ENCODE data around the gene VPS13D.

The VPS13D gene

DNA sequence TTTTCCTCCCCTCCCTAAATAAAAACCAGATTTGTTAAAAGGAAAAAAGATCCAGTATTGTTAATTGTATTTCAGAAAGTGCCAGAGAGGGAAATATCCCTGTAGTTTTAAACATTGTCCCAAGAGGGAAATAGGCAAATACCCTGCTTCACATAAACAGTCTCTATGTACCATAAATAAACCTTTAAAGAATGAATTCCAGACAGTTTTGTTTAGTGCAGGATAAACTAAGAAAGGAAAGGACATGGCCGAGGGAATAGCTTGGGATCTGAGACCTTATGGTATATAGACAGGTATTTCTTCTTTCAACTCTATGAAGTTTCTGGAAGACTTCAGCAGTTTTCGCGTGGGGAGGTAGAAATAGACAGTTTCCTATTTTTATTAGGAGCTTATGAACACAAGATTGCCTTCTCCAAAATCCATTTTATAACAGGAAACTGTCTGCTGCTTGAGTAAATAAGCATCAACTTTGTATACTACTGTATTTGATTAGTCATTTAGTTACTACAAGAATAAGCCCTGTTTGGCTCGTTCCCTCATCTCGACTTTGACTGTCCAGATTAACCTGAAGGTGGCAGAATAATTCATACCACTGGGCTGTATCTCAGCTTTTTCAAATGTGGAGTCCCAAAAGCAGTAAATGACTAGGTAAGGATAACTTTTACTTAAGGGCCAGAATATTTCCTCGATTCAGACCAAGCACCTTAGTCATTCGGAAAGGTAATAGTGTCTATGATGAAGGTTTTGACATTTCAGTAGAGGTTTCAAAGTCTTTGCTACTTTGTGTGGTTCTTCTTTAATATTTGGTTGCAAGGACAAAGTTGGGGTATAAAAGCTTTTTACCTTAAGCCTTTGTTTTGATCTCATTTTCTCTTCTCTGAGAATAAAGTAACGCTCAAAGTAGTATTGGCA is 177.5 kb downstream of the VPS13D start:
- DNase-seq (ENCODE audit: low spot score): peak; percentile 24

DNA sequence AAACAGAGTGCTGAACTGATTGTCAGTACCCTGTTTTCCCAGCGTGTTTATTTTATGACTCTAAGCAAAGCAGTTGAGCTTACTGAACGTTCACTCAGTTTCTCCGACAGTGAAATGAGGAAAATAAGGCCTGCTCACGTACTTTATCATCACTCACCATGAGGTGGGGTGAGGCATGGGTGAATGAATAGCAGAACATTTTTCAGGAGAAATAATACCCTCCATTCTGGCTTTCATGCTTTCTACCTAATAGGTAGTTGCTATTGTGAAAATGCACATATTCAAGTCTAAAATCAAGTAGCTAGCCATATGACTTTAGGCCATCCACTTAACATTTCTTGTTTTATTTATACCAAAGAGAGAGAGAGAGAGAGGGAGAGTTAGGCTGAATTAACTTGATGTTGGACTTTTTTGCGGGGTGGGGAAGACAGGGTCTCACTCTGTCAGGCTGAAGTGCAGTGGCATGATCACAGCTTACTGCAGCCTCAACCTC is 178.2 kb downstream of the VPS13D start:
- no peak for DNase-seq (ENCODE audit: low spot score)

GRCh38 chr1:12408662-12409061 is 178.8 kb downstream of the VPS13D start:
- DNase-seq (ENCODE audit: low spot score): no peak

- DNase-seq (ENCODE audit: low spot score): no peak
Observed at GRCh38 chr1:12409681-12410080, 179.9 kb downstream of the VPS13D start.

GRCh38 chr1:12410351-12410750 is 180.5 kb downstream of the VPS13D start:
- no peak for DNase-seq (ENCODE audit: low spot score)

GRCh38 chr1:12411098-12411497 is 181.3 kb downstream of the VPS13D start:
- DNase-seq (ENCODE audit: low spot score): no peak

GRCh38 chr1:12411747-12412146 is 181.9 kb downstream of the VPS13D start:
- no peak for DNase-seq (ENCODE audit: low spot score)

DNA sequence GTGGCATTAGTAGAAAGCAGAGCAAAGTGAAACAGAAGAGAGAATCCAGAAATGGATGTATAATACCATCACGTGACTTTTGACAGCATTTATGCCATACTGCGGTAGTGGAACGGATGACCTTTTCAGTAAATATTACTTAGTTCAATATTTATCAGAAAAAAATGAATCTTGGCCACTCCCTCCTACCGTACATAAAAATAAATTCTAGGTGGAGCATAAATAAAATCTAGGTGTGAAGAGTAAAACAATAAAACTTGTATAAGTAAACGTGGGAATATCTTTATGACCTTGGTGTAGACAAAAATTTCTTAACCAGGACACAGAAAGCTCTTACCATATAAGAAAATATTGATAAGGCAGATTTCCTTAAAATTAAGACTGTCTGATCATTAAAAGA is 182.6 kb downstream of the VPS13D start:
- no peak for DNase-seq (ENCODE audit: low spot score)

GRCh38 chr1:12413664-12414410 is 184.0 kb downstream of the VPS13D start:
- no peak for DNase-seq (ENCODE audit: low spot score)

- no peak for DNase-seq (ENCODE audit: low spot score)
Observed at GRCh38 chr1:12414444-12415018, 184.7 kb downstream of the VPS13D start.

- no peak for DNase-seq (ENCODE audit: low spot score)
Observed at GRCh38 chr1:12415038-12415466, 185.2 kb downstream of the VPS13D start.

DNA sequence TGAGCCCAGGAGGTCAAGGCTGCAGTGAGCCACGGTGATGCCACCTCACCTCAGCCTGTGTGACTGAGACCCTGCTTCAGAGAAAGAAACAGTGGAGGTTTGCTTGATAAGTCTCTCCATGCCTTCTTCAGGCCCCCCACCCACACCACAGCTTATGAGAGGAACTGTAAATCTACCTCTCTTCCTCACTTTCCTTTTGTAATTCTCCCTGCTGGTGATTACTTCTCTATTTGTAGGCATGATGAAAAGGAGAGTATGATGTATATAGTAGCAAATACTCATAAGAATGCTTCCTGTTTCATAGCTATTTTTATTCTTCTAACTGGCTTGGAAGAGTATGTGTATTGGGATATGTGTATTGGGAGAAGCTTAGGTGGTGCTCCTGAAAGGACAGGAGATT is 186.3 kb downstream of the VPS13D start:
- no peak for DNase-seq (ENCODE audit: low spot score)

- DNase-seq (ENCODE audit: low spot score): no peak
Observed at GRCh38 chr1:12416744-12417143, 186.9 kb downstream of the VPS13D start.

GRCh38 chr1:12417389-12417788 is 187.6 kb downstream of the VPS13D start:
- no peak for DNase-seq (ENCODE audit: low spot score)

DNA sequence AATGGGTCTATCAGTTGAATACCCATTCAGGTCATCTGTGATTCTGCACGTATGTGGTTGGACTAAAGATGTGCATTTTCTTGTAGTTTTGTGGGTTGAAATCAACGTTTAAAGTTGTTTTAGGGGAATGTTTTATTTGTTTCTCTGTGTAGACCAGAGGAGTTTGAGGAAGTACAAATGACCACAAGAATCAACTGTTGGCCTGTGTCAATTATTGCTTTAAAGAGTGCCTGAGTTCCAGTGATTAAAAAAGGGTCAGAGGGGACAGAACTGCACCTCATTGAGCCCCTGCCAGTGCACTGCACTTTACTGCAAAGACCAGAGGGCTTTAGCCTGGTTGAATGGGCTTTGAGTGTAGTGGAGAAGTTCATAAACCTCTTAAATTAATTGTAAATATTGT is 190.3 kb downstream of the VPS13D start:
- no peak for DNase-seq (ENCODE audit: low spot score)

DNA sequence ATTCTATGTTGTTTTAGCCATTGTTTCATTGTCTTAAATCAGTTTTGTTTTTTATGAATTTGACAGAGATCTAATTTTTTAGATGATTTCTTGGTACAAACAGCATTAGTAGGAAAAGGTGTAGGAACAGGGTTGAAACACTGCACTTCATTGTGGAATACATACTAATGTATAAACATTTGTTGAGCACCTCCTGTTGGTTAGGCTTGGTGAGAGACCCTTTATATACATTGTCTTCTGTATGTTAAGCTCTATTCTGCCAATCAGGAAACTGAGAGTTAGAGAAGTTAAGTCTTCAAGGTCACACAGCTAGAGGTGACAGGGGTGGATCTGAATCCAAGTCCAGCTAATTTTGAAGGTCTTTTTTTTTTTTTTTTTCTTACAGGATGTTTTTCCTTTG is 192.7 kb downstream of the VPS13D start:
- DNase-seq (ENCODE audit: low spot score): no peak

DNA sequence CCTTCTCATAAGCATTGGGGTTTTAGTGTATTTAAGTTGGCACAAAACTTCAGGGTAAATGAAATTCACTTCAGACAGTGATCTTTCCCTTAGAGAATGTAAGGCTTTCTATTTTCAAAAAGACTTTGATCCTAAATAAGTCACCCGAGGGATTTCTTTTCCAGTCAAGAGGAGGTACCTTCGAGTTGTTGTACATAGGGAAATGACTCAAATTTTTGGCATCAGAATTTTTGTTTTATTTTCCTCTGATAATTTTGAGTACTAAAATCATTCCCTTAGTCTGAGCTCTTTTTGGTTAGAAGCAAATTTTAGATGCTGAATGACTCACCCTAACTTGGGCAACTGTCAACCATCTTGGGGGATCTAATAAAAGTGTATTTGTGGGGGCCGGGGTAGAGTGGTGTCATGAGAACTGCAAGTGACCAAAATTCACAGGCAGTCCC is 194.3 kb downstream of the VPS13D start:
- DNase-seq (ENCODE audit: low spot score): peak; percentile 40

DNA sequence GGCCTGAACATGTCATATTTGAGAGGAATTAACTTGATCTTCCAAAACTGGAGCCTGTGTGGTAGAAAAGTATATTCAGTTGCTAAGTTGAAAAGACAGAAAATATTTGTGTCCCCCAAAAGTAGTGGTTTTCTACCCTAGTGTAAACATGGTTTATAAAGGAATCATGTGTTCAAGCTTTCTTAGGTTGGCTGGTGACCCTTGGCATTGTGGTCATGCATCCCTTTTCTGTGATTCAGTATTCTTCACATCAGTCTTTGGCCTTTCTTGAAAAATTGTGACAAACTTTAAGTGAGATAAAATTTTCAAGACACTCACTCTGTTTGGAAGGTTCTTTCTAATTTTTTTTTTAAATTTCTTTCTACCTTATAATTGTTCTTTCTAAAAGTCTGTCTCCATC is 195.0 kb downstream of the VPS13D start:
- no peak for DNase-seq (ENCODE audit: low spot score)

DNA sequence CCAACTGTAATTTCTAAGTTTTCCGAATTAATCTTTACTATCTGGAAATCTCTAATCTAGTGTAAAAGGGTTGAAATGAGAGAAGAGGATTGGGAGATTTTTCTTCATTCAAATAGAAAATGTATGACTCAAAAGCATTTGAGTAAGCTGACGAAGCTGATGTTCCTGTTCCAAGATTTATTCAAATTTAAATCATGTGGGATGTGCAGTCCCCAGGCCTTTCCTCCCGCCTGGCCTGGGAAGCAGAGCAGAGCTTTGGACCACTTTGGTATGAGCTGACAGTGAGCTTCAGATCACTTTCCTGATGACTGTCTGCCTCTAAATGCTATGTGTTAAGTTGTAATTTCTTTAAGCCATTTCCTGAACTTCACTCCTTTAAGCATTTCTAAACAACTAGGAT is 196.2 kb downstream of the VPS13D start:
- DNase-seq (ENCODE audit: low spot score): no peak

- DNase-seq (ENCODE audit: low spot score): no peak
Observed at GRCh38 chr1:12428334-12428733, 198.5 kb downstream of the VPS13D start.

DNA sequence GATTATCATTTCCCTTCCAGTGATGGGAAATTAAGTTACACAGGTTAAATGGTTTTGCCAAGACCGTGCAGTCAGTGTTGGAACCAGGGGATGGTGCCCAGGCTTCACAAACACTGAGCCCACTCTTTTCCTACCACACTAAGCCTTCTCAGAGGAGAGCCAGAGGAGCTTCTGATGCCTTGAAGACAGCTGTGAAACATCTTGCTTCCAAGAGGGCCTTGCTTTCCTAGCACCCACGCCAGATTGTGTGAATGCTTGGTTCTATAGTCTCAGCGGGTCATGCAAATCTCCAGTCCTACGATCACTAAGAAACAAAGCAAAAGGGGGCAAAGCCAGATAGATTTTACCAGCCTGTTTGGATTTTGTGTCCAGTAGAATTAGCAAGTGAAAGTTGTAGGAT is 200.7 kb downstream of the VPS13D start:
- DNase-seq (ENCODE audit: low spot score): no peak

- no peak for DNase-seq (ENCODE audit: low spot score)
Observed at GRCh38 chr1:12432897-12433296, 203.1 kb downstream of the VPS13D start.
